Lung (tissue), 12 donors: ENCODE measurements around the gene PPP1R14B. TPM values are rescaled to one million over a fixed set of nuclear protein-coding genes. Genes with fewer than 3 reads are reported as not detected.

ENCODE experiments used
- ATAC-seq: fragments of 200-7000 bp; cut with Tn5 transposase; one replicate; pipeline ENCODE4 v1.9.1; 2020; ENCODE audit warnings: moderate number of reproducible peaks; ENCODE audit not compliant: insufficient read depth, low FRiP score
- DNase-seq, 3 donors: peaks; one replicate each; pipeline ENCODE4 v3.0.0-alpha.2; 2013 to 2017
- H3K27ac ChIP-seq, 2 donors: one replicate each; pipeline ENCODE4 v1.5.1; 2013; ENCODE audit warnings: mild to moderate bottlenecking in 2 of 2, moderate library complexity in 2 of 2, control low read depth in 1 of 2, inconsistent platforms in 1 of 2, low read depth in 1 of 2, low read length in 1 of 2
- H3K27me3 ChIP-seq, 3 donors: one replicate each; pipeline ENCODE4 v1.5.1; 2013; ENCODE audit warnings: low read length in 2 of 3; ENCODE audit not compliant: control insufficient read depth in 3 of 3, insufficient read depth in 3 of 3
- H3K36me3 ChIP-seq, 4 donors: one replicate each; pipeline ENCODE4 v1.5.1; 2013; ENCODE audit warnings: low read length in 4 of 4, mild to moderate bottlenecking in 1 of 4, moderate library complexity in 1 of 4; ENCODE audit not compliant: control insufficient read depth in 4 of 4, insufficient read depth in 4 of 4
- H3K4me1 ChIP-seq, 5 donors: one replicate each; pipeline ENCODE4 v1.5.1; 2013; ENCODE audit warnings: low read length in 5 of 5, mild to moderate bottlenecking in 2 of 5, moderate library complexity in 1 of 5; ENCODE audit not compliant: control insufficient read depth in 5 of 5, insufficient read depth in 5 of 5
- H3K4me3 ChIP-seq: one replicate; pipeline ENCODE4 v1.5.1; 2013; ENCODE audit warnings: mild to moderate bottlenecking, control low read depth, moderate library complexity
- H3K9ac ChIP-seq, 2 donors: one replicate each; pipeline ENCODE4 v1.5.1; 2013; ENCODE audit warnings: low read length in 2 of 2, control low read depth in 1 of 2; ENCODE audit not compliant: insufficient read depth in 1 of 2
- H3K9me3 ChIP-seq, 4 donors: one replicate each; pipeline ENCODE4 v1.5.1; 2013; ENCODE audit warnings: low read length in 3 of 4, mild to moderate bottlenecking in 1 of 4, moderate library complexity in 1 of 4; ENCODE audit not compliant: control insufficient read depth in 4 of 4, insufficient read depth in 3 of 4
- CTCF ChIP-seq: IDR thresholded peaks from 2 replicates; pipeline ENCODE4 v1.5.1; 2012; ENCODE audit warnings: mild to moderate bottlenecking; ENCODE audit errors: control extremely low read depth, extremely low read depth
- WGBS, 2 donors: extraction: QIAGEN DNeasy Blood & Tissue Kit; methylation state at CpG; one replicate each; pipeline ENCODE4 v1.1.7; 2013; 5-methylcytosine and 5-hydroxymethylcytosine counted together
- polyA plus RNA-seq, 2 donors: library from polyadenylated mRNA; stranded (reverse); fragments of 200-250 nt; gene quantifications; one replicate each; pipeline ENCODE4 v1.2.1, GENCODE V29; 2013
- total RNA-seq, 2 donors: library from RNA; depleted of rRNA in 1 of 2; stranded (reverse); fragments of >200 nt in 1 of 2; gene quantifications; one replicate each; pipeline ENCODE4 v1.2.1, GENCODE V29; 2014 to 2021
- donor health status: control.
- donor health status: control.
- donor health status: Bipolar disorder and iron deficiency.
- donor health status: healthy.
- donor health status: DM: yes; HTN: yes; CAD: no.

PPP1R14B gene
- total and polyA plus RNA-seq, 4 donors, result 28.2 to 241 (median 152) TPM

DNA sequence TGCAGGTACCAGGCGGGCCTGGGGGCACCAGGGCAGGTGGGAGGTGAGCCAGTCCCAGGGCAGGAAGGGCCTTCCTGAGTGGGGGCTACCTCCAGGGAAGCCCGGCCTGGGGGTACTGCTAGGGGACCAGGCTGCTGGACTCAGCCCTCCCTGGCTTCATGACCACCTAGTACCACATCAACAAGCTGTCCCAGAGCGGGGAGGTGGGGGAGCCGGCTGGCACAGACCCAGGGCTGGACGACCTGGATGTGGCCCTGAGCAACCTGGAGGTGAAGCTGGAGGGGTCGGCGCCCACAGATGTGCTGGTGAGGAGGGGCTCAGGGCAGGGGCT lies 27.4 kb downstream of the PPP1R14B start:
- H3K4me1 ChIP-seq, result peaks cover 0 to 3% (median 0%) of the 10 kb centered on the region in 5 donors
- ATAC-seq, result no peak
- no peak for TF ChIP-seq CTCF
- 85 to 91% methylated on average over 7 of the region's 7 CpGs for WGBS, 2 donors
- no peak overlapping the region for H3K4me3 ChIP-seq
- H3K27ac ChIP-seq, result no peak overlapping the region
- DNase-seq, result no peak
- no peaks in the 10 kb centered on the region for H3K9me3 ChIP-seq
- H3K27me3 ChIP-seq, result no peaks in the 10 kb centered on the region
- peaks cover 0 to 43% (median 2%) of the 10 kb centered on the region in 4 donors for H3K36me3 ChIP-seq
- no peak overlapping the region for H3K9ac ChIP-seq

DNA sequence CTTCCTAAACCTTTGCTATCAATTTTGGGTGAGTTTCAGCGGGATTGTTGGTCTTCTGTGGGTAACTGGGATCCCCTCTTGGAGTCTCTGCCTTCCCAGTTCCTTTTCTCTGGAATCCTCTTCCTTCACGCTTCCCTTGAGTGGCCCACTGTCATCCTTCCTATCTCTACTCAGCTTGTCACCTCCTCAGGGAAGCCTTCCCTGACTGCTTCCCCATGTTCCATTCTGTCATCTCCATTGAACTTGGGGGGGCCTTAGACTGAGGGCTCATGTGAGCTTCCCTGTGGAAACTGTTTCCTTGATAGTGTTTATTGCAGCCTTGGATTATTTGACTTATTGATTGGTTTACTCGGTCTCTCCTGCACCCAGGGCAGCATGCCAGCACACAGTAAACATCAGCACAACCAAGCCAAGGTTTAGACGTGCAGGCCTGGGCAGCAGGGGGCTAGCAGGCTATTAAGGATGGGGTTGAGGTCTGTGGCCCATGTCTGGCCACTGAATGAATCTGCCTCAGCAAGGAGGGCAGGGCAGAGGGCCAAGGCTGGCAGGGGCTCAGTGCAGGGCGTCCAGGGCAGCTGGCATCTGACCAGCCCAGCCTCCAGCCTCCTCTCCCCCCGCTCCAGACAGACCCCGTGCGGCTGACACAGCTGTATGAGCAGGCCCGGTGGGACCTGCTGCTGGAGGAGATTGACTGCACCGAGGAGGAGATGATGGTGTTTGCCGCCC lies 28.0 kb downstream of the PPP1R14B start:
- H3K4me1 ChIP-seq, result peaks cover 0 to 3% (median 0%) of the 10 kb centered on the region in 5 donors
- DNase-seq (no peak), ATAC-seq (no peak)
- H3K4me3 ChIP-seq, result no peak overlapping the region
- H3K9ac ChIP-seq, result no peak overlapping the region
- WGBS, 2 donors, result 82 to 89% methylated on average over 11 of the region's 11 CpGs
- H3K36me3 ChIP-seq, result peaks cover 0 to 41% (median 0%) of the 10 kb centered on the region in 4 donors
- no peaks in the 10 kb centered on the region for H3K9me3 ChIP-seq
- H3K27me3 ChIP-seq, result no peaks in the 10 kb centered on the region
- no peak overlapping the region for H3K27ac ChIP-seq
- no peak for TF ChIP-seq CTCF

GRCh38 chr11:64216879-64217278 lies 29.9 kb downstream of the PPP1R14B start:
- Histone ChIP-seq H3K27ac (no peak overlapping the region), H3K4me3 (no peak overlapping the region), H3K36me3 (peaks cover 0 to 36% (median 0%) of the 10 kb centered on the region in 4 donors), H3K9ac (no peak overlapping the region), H3K4me1 (peaks cover 0 to 3% (median 0%) of the 10 kb centered on the region in 5 donors), H3K9me3 (no peaks in the 10 kb centered on the region), H3K27me3 (no peaks in the 10 kb centered on the region)
- no peak for DNase-seq
- 84 to 89% methylated on average over 6 of the region's 6 CpGs for WGBS, 2 donors
- no peak for ATAC-seq
- no peak for TF ChIP-seq CTCF
